Measurements from ENCODE around the gene EPSTI1. TPM values are rescaled to one million over a fixed set of nuclear protein-coding genes. Genes with fewer than 3 reads are reported as not detected.
"Not testable (repeated sequence)": the region's sequence is repeated elsewhere in the genome, so short reads cannot be mapped to it uniquely, and the experiment has no call there.

EPSTI1 gene, protein sequence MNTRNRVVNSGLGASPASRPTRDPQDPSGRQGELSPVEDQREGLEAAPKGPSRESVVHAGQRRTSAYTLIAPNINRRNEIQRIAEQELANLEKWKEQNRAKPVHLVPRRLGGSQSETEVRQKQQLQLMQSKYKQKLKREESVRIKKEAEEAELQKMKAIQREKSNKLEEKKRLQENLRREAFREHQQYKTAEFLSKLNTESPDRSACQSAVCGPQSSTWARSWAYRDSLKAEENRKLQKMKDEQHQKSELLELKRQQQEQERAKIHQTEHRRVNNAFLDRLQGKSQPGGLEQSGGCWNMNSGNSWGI
- 1 to 10 TPM; 2.7 to 3.0 TPM for total RNA-seq

GRCh38 chr13:42991898-42992763 lies at the start of gene EPSTI1:
EPSTI1 (minus strand) TSS chr13:42992241; CDS start chr13:42992165, 76 bp downstream.
- ChIA-PET CTCF (interaction anchor here (0.9 to 1.1 kb wide), 3 partner anchors 20 to 59 kb away, joined by 3 to 4 read pairs (median 3); no protein-coding TSS in a partner anchor), POLR2A (interaction anchor here (0.7 to 0.9 kb wide), 3 partner anchors 8 to 596 kb away, joined by 3 read pairs; no protein-coding TSS in a partner anchor)

GRCh38 chr13:43041369-43041921 lies 49.4 kb upstream of the EPSTI1 start:
- POLR2A ChIA-PET = no interaction called here
- CTCF ChIA-PET = no interaction called here

GRCh38 chr13:43040581-43041368 lies 48.7 kb upstream of the EPSTI1 start:
- POLR2A ChIA-PET, CTCF ChIA-PET: not testable (repeated sequence)

- CTCF ChIA-PET = no interaction called here
- POLR2A ChIA-PET = no interaction called here
Measured at GRCh38 chr13:43039966-43040365, 47.9 kb upstream of the EPSTI1 start.

DNA sequence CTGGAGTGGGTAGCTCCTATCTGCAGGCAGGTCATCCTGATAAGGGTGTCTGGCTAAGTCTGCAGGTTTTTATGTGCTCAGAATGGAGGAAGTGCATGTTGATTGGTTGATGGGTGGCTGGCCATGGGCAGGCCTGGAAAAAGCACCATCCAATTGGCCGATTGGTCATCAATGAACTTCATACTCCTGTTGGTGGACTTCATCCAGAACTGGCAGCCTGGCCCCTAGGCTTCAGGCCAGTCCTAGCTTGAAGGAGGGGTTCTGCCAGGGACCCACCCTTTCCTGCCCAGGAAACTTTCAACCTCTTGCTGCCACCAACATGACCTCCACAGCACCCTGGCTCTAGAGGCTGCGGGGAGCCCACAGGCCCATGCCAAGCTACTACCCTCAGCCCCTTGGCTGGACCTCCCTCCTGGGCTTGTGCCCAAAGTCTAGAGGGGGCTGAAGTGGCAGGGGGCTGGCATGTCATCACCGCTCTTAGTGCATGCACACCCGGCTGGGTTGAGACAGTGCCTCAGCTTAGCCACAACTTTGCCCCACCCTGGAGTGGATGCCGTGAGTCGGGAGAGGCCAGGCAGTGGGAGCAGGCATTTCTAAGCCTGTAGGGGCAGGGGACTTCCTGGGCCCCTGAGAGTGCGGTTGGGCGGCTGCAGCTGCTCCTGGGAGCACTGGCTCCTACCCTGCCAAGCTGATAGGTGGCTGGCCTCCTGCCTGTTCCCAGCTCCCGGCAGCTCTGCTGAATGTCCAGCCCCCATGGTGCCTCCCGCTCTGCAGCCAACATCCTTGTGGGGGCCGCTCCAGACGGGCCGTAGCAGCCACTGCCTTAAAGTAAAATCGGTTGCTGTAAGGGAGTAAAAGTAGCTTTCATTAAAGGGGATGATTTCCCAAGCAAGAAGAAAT lies 44.6 kb upstream of the EPSTI1 start:
- ChIA-PET POLR2A (no interaction called here), CTCF (interaction anchor here (0.5 kb wide), 1 partner anchor 11 kb away, joined by 5 read pairs; no protein-coding TSS in a partner anchor)

- ChIA-PET CTCF (no interaction called here), POLR2A (no interaction called here)
Measured at GRCh38 chr13:43033038-43033437, 41.0 kb upstream of the EPSTI1 start.

DNA sequence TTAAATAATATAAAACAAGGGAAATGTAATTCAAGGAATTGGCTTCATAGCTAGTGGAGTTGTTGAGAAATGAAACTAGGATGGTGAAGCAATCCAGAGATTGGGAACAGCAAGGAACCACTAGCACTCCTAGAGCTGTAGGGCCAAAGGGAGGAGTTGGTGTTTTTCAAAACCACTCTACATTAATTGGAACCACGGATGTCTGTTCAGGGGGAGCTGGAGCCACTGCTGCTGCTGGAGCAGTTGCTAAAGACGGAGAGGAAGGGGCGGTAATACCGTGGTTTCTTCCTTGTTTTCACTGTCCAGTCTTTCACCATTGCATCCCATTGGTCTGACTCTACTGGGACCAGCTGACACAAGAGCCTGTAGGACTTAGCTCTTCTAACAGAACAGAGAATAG lies 39.8 kb upstream of the EPSTI1 start:
- POLR2A ChIA-PET = no interaction called here
- CTCF ChIA-PET = no interaction called here

- ChIA-PET POLR2A (no interaction called here), CTCF (no interaction called here)
Measured at GRCh38 chr13:43030548-43030947, 38.5 kb upstream of the EPSTI1 start.

- ChIA-PET CTCF (no interaction called here), POLR2A (no interaction called here)
Measured at GRCh38 chr13:43026262-43026661, 34.2 kb upstream of the EPSTI1 start.

DNA sequence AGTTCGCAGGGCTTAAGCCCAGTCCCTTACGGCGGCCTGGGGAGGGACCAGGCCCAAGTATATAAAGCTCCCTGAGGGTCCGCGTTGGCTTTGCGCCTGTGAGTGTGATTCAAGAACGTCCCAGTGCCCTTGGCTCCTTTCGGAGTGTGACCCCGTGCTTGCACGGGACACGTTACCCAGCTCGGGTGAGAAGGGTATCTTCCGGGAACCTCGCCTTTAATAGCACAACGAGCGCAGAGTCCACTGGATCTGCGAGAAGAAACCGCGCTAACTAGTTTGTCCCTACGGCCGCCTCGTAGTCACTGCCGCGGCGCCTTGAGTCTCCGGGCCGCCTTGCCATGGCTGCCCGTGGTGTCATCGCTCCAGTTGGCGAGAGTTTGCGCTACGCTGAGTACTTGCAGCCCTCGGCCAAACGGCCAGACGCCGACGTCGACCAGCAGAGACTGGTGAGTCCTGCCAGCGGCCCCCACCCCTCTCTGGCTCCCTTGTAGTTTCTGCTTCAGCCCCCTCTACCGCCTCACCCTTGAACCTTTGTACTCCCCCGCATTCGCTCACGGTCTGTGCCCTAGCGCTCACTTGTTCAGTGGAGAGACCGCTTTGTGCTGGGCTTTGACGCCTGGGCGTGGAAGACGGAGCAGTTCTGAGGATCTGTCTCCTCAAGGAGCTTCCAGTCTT lies 31.4 kb upstream of the EPSTI1 start, which contains the start of gene DNAJC15:
Gene DNAJC15 (plus strand): TSS at position 298 of the 675 bp plus-strand sequence. CDS start 41 bp downstream, at position 339.
- CTCF ChIA-PET = interaction anchor here (0.6 to 1.3 kb wide), 2 partner anchors 9 to 91 kb away, joined by 4 read pairs; no protein-coding TSS in a partner anchor
- POLR2A ChIA-PET = interaction anchor here (0.6 to 0.7 kb wide), 2 partner anchors 20 to 35 kb away, joined by 4 to 10 read pairs; no protein-coding TSS in a partner anchor

GRCh38 chr13:43022934-43023288 lies 30.9 kb upstream of the EPSTI1 start:
- CTCF ChIA-PET = no interaction called here
- POLR2A ChIA-PET = interaction anchor here (0.6 kb wide), 1 partner anchor 19 kb away, joined by 4 read pairs; no protein-coding TSS in a partner anchor

GRCh38 chr13:43021926-43022670 lies 30.1 kb upstream of the EPSTI1 start:
- ChIA-PET POLR2A (no interaction called here), CTCF (no interaction called here)

GRCh38 chr13:43020794-43021193 lies 28.8 kb upstream of the EPSTI1 start:
- ChIA-PET POLR2A (no interaction called here), CTCF (no interaction called here)

DNA sequence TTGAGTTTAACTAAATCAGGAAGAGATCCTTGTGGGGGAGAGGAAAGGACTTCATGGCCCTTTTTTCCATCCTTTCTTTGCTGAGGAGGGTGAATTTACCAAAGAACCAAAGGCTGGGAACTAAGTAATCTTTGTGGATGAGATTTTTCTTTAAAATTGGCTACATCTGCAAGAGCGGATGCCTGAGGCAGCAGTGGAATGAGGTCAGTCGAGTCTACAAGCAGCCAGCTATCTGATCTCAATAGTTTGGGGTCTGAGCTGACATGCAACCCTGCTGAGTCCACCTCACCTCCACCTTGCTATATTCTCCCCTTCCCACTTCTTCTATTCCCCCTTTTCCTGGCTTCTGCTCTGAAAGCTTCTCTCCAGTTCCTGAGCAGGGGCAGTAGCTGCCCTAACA lies 27.8 kb upstream of the EPSTI1 start:
- ChIA-PET POLR2A (no interaction called here), CTCF (interaction anchor here (1.0 kb wide), 1 partner anchor 50 kb away, joined by 3 read pairs; no protein-coding TSS in a partner anchor)

DNA sequence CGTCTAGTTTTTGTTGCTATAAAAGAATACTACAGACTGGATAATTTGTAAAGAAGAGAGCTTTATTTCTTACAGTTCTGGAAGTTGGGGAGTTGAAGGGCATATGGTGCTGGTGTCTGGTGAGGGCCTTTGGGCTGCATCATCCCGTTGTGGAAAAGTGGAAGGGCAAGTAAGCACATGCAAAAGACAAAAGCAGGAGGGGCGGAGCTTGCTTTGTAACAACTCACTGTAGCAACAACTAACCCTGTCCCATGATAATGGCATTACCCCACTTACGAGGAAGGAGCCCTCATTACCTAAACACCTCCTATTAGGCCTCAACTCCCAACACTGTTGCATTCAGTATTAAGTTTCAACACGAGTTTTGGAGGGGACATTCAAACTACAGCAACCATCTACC lies 24.2 kb upstream of the EPSTI1 start:
- ChIA-PET POLR2A (no interaction called here), CTCF (no interaction called here)

DNA sequence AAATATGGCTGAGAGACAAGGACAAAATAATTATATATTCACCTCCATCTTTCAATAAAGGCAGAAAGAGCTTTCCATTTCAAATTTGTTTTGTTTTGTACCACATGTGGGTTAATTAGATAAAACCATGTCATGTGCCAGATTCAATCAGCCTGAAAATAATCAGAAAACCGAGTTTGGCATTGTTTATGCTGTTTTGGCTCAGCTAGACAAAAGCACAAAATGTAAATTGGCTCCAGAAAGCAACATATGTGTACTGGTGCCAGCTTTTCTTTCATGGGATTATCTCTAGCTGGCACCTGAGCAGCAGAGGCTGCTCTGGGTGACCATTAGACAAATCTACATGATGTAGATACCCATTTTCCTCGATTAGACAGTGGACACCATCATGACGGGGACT lies 22.1 kb upstream of the EPSTI1 start:
- CTCF ChIA-PET = interaction anchor here (1.6 kb wide), 1 partner anchor 10 kb away, joined by 4 read pairs; the partner anchor contains the start of gene DNAJC15
- POLR2A ChIA-PET = no interaction called here

DNA sequence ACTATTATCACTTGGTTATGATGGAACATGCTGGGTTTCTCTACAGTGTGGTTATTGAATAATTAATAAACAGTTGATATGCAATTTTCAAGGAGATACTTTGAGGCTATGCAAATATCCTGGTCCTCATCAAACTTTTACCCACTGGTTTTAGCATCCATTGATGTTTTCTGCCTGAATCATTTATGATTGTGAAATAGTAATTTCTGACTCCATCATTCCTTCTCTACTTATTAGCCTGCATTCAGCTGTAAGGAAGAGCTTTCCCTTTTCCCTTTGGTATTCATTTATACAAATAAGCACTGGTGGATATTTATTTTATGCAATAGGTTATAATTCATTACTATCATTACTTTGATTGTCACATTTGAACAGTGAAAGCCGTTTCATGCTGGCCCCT lies 17.5 kb upstream of the EPSTI1 start:
- ChIA-PET POLR2A (no interaction called here), CTCF (no interaction called here)
